ENCODE measurements around the gene CDH11.

Gene CDH11

GRCh38 chr16:64989050-64989449 is 132.8 kb downstream of the CDH11 start:
- H3K27ac ChIP-seq: no peak overlapping the region
- no peak for DNase-seq (ENCODE audit: low read depth, low spot score)

DNA sequence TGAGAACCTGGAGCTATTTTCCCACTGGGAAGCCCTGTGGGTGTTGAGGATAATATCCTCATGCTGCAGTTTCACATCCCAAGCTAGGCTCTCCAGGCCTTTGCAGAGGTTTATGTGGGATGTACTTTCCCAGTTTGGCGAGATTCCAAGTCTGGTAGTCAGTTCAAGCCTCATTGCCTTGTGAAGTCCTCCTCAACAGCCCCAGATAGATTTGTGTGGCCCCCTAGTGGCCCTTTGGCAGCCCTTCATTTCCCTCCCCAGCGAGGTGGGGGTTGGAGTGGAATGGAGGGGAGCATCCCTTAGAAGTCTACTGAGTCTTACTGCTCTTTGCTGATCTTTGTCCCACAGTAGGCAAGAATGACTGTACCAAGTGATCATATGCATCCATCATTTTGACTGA is 137.9 kb downstream of the CDH11 start:
- peak; percentile 5 for DNase-seq (ENCODE audit: low read depth, low spot score)
- H3K27ac ChIP-seq: no peak overlapping the region

GRCh38 chr16:64983231-64983630 is 138.6 kb downstream of the CDH11 start:
- no peak overlapping the region for H3K27ac ChIP-seq
- DNase-seq (ENCODE audit: low read depth, low spot score): no peak

GRCh38 chr16:64982581-64982980 is 139.3 kb downstream of the CDH11 start:
- no peak overlapping the region for H3K27ac ChIP-seq
- DNase-seq (ENCODE audit: low read depth, low spot score): no peak

DNA sequence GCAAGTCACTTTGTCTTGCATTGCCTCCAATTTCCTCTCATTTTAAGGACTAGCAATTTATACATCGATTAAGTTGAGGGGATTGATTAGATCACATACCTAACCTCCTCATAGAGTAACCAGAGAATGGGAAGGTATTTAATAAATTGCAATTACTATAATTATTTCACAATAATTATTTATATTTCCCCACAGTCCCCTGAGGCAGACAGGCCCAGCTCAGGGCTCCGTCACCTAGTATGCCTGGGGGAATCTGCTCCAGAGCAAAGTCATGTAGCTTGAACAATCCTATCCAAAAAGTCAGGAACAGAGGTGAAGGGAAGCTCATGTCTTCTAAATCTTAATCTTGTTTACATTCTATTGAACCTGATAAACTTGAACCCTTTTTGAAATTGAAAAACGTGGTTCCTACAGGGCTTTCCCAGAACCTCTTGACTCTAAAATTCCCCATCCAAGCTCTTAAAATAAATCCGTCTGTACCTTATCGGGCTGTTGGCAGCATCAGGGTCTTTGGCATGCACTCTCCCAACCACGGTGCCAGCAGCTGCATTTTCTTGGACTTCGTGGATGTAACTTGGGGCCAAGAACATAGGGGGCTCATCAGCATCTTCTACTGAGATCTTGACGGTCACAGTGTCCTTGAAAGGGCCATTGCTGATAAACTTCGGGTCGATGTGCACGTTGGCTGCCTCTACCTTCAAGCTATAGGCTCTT is 140.1 kb downstream of the CDH11 start:
- DNase-seq (ENCODE audit: low read depth, low spot score): no peak
- no peak overlapping the region for H3K27ac ChIP-seq

GRCh38 chr16:64977206-64977920 is 144.5 kb downstream of the CDH11 start:
- H3K27ac ChIP-seq: no peak overlapping the region
- DNase-seq (ENCODE audit: low read depth, low spot score): no peak

DNA sequence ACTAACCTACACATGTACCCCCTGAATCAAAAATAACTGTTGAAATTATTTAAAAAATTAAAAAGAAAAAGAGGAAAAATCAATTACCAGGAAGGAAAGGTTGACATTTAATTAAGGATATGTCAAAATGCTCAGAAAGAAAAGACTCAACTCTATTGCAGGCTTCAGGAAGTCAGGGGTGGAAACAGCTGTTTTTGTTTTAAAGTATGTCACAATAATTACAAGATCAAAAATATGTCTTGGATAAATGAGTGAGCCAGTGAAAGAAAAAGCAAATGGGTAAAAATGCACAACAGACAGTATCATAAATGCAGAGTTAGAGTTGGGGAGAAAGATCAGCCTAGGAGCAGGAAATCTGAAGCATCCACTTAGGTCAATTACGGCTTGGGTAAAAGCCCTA is 146.0 kb downstream of the CDH11 start:
- DNase-seq (ENCODE audit: low read depth, low spot score): no peak
- H3K27ac ChIP-seq: no peak overlapping the region

DNA sequence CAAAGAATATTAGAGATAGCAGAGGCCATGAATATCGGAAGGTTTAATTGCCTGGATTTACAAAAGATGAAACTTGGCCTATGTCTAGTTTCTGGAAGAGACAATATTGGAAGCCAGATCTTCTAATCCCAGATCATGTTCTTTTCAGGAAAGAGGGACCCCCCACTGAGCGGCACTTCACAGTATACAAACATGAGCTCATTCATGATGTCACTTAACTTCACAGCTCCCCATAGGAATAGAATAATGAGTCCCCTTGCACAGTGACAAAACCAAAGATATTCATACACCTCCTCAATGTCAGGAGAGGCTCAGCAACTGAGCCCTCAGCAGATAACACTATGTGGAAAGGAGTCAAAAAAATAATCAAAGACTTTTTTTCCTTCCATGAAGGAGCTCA is 147.5 kb downstream of the CDH11 start:
- H3K27ac ChIP-seq: no peak overlapping the region
- no peak for DNase-seq (ENCODE audit: low read depth, low spot score)

- no peak for DNase-seq (ENCODE audit: low read depth, low spot score)
- H3K27ac ChIP-seq: no peak overlapping the region
These were observed 148.7 kb downstream of the CDH11 start for GRCh38 chr16:64973171-64973570.

- no peak overlapping the region for H3K27ac ChIP-seq
- DNase-seq (ENCODE audit: low read depth, low spot score): no peak
These were observed 150.7 kb downstream of the CDH11 start for GRCh38 chr16:64971171-64971570.

DNA sequence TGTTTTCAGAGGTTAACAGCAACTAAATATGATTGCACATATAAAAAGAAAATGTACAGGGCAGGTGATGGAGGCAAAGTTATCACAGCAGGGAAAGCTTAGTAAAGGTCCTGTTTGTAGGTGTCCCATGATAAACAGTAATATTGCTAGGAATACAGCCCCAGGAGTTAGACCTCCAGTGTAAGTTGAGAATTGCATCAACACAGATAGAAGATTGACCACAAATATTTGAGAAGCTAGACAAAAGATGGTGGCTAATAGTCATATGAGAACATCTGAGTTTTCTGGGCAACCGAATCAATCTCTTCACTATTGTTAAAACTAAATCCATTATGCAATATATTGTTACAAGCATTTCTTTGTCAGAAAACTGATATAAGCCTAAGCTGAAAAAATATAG is 152.6 kb downstream of the CDH11 start:
- no peak for DNase-seq (ENCODE audit: low read depth, low spot score)
- H3K27ac ChIP-seq: no peak overlapping the region

GRCh38 chr16:64968539-64968938 is 153.3 kb downstream of the CDH11 start:
- no peak overlapping the region for H3K27ac ChIP-seq
- DNase-seq (ENCODE audit: low read depth, low spot score): no peak

- peak overlapping the region; percentile 8 for H3K27ac ChIP-seq
- peak; percentile 6 for DNase-seq (ENCODE audit: low read depth, low spot score)
These were observed 157.7 kb downstream of the CDH11 start for GRCh38 chr16:64964126-64964540.

DNA sequence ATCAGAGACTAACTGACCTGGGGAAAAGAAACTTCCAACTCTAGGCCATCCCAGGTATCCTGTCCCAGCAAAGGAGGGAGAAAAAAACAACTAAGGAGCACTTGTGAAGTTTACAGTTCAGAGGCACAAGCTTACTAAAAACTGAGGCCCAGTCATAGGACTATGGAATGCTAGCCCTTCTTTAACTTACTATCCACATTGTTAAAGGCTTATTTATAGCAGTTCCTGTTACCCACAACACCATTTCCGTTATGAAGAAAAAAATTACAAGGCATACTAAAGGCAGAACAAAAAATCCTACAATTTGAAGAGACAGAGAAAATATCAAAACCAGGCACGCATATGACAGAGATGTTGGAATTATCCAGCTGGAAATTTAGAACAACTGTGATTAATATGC is 159.1 kb downstream of the CDH11 start:
- no peak overlapping the region for H3K27ac ChIP-seq
- no peak for DNase-seq (ENCODE audit: low read depth, low spot score)

GRCh38 chr16:64957246-64957645 is 164.6 kb downstream of the CDH11 start:
- H3K27ac ChIP-seq: no peak overlapping the region
- DNase-seq (ENCODE audit: low read depth, low spot score): no peak

DNA sequence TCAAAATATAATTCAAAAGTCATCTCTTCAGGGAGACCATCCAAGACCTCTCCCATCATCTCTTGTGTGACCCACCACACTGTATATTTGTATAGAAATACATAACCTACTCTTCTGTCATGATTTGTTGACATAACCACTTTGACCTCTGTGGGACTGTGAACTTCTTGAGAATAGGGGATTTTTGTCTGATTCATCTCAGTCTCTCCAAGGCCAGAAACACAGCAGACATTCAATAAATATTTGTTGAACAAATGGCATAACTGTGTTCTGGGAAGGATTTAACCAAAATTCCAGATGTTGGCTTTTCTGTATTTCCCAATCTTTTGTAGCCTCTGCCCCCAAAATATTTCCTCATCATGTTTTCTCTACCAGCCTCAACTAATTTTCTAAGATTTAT is 169.7 kb downstream of the CDH11 start:
- no peak for DNase-seq (ENCODE audit: low read depth, low spot score)
- H3K27ac ChIP-seq: no peak overlapping the region

DNA sequence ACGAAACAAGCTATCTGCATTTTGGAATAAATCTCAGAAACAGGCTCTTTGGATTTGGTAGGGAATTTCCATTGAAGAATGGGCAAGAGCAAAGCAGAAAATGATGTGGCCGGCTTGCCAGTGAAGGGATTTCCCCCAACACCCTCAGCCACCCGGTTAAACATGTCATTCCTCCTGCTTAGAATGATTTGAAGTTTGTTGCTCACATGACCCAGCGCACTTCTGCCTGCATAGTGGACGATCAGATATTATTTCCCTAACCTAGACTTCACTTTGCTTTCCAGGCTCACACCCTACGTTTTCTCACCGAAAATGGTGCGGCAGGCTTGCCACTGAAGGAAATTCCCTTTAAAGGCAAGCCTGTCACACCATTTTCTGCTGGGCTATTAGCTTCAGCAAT is 170.7 kb downstream of the CDH11 start:
- no peak overlapping the region for H3K27ac ChIP-seq
- no peak for DNase-seq (ENCODE audit: low read depth, low spot score)

DNA sequence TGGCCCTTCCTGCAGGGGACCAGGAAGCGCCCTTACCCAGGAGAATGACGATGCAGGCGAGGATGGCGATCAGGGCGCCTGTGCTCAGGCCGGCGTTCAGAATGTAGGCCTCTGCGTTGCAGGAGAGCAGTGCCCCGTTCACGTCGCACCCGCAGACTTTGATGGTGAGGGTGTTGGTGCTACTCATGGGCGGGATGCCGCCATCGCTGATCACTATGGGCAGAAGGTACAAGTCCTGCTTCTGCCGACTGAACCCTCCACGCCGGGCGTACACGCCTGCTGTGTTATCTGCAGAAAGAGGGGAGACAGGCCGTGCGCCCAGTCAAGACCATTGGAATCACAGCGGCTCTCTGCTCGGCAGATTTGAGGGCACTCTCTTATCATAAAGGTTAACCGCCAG is 171.1 kb downstream of the CDH11 start:
- H3K27ac ChIP-seq: no peak overlapping the region
- DNase-seq (ENCODE audit: low read depth, low spot score): no peak

DNA sequence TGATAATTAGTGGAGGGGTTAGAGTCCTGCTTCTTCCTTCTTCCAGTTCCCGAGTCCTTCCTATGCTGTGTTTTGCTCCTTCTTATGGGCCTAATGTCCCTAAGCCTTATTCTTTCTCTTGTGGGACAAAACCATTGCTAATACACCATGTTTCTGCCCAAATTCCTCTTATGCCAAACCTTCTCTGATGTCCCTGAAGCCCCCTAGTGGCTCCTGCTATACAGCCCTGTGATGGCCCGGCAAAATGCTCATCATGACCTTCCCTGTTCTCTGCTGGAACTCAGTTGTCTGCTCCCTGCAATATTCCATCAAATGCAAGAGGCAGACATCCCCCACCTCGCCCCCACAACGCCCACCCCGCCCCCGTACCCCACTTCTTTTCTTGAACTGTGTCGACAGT is 171.6 kb downstream of the CDH11 start:
- DNase-seq (ENCODE audit: low read depth, low spot score): no peak
- H3K27ac ChIP-seq: no peak overlapping the region

DNA sequence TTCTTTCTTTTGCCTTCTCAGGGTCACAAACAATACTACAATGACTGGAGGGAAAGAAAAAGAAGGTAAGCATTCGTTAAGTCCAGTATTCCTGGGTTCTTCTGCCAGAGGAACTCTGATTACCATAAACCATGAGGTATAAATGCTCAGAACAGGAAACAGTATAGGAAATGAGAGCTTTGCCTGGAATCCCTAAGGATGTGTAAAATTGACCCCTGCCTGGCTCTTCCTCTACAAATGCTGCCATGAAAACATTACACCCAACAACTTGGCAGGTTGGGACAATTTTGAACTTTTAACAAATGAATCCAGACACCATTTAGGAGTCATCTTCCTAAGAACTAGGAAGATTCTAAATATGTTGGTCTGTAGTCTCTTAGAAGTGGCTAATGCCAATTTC is 173.8 kb downstream of the CDH11 start:
- no peak for DNase-seq (ENCODE audit: low read depth, low spot score)
- no peak overlapping the region for H3K27ac ChIP-seq

DNA sequence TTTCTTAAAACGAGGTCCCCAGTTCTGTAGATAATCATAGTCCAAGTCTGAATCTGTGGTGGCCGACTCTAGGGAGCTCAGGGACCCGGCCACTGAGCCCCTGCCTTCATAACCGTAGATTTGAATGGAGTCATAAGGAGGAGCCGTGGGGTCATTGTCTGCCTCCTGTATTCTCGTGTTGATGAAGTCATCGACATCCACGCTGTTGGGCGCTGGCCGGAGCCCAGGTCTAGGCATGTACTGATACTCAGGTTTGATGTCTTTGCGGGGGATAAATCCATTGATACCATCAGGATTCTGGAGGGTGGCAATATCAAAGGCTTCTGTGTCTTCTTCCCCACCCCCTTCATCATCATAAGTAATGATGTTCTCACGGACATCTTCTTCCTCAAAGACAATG is 174.2 kb downstream of the CDH11 start:
- H3K27ac ChIP-seq: no peak overlapping the region
- DNase-seq (ENCODE audit: low read depth, low spot score): no peak

DNA sequence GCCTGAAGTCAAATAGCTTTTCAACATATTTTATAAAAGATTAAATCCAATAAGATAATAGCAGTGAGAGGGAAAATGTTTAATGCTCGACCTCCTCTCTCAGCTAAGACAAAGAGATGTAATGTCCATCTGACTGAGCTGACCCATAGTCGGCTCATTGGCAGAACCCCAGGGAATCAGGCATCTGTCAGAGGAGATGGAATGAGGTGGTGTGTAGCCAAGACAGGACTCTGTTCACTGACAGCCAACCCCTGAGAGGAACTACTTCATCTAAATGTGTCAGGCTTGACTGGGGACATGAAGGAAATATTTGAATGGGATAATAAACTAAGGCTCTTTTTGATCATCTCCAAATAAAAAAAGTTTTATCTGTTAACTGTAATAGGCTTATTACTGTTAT is 188.0 kb downstream of the CDH11 start:
- no peak for DNase-seq (ENCODE audit: low read depth, low spot score)
- no peak overlapping the region for H3K27ac ChIP-seq

Data from epithelial cell of prostate (primary cell).